Heart right ventricle (tissue), 16 donors: ENCODE data around the gene DDIT3. TPM values are rescaled to one million over a fixed set of nuclear protein-coding genes. Genes with fewer than 3 reads are reported as not detected.

ENCODE experiments used
- ATAC-seq, 8 donors: fragments of 200-7000 bp; cut with Tn5 transposase; one replicate each; pipeline ENCODE4 v1.9.1; 2020; ENCODE audit warnings: mild to moderate bottlenecking in 8 of 8, moderate library complexity in 8 of 8, moderate number of reproducible peaks in 1 of 8
- DNase-seq, 2 donors: peaks; one replicate each; pipeline ENCODE4 v3.0.0-alpha.2; 2020
- H3K27ac ChIP-seq, 10 donors: fragments of 200-600 bp; sonication (generic) in 2 of 10; one replicate each; pipeline versions ENCODE4 v1.5.0 to v1.8.0; 2020 to 2022; ENCODE audit warnings: mild to moderate bottlenecking in 3 of 10
- H3K27me3 ChIP-seq, 7 donors: fragments of 200-600 bp; one replicate each; pipeline ENCODE4 v1.8.0; 2021 to 2022; ENCODE audit warnings: mild to moderate bottlenecking in 2 of 7
- H3K36me3 ChIP-seq, 9 donors: fragments of 200-600 bp; sonication (generic) in 1 of 9; one replicate each; pipeline versions ENCODE4 v1.5.0 to v1.8.0; 2020 to 2022; ENCODE audit warnings: mild to moderate bottlenecking in 2 of 9
- H3K4me1 ChIP-seq, 9 donors: fragments of 200-600 bp; sonication (generic) in 1 of 9; one replicate each; pipeline versions ENCODE4 v1.5.0 to v1.8.0; 2020 to 2022; ENCODE audit warnings: mild to moderate bottlenecking in 4 of 9
- H3K4me3 ChIP-seq, 10 donors: fragments of 200-600 bp; sonication (generic) in 2 of 10; one replicate each; pipeline versions ENCODE4 v1.5.0 to v1.8.0; 2020 to 2022; ENCODE audit warnings: mild to moderate bottlenecking in 7 of 10, moderate library complexity in 2 of 10
- H3K9me3 ChIP-seq, 11 donors: fragments of 200-600 bp in 10 of 11; sonication (generic) in 2 of 11; one replicate each; pipeline versions ENCODE4 v1.5.0 to v1.8.0; 2013 to 2022; ENCODE audit warnings: mild to moderate bottlenecking in 2 of 11, control low read depth in 1 of 11, moderate library complexity in 1 of 11
- CTCF ChIP-seq, 9 donors: fragments of 200-600 bp; sonication (generic) in 2 of 9; IDR thresholded peaks; one replicate each; pipeline versions ENCODE4 v1.5.0 to v1.8.0; 2021 to 2022; ENCODE audit warnings: antibody characterized with exemption in 9 of 9, mild to moderate bottlenecking in 5 of 9, moderate library complexity in 1 of 9
- WGBS, 2 donors: extraction: QIAGEN DNeasy Blood & Tissue Kit; methylation state at CpG; one replicate each; pipeline ENCODE4 v1.1.7; 2013; ENCODE audit warnings: inconsistent platforms in 1 of 2; 5-methylcytosine and 5-hydroxymethylcytosine counted together
- intact Hi-C, 10 donors: fragments of 100-400 bp; cut with DNase I; formaldehyde crosslinking; loops; one replicate each; pipeline versions ENCODE4 v1.11.1 to v1.14.2; 2022
- polyA plus RNA-seq, 2 donors: library from polyadenylated mRNA; stranded (reverse); fragments of 200-250 nt; gene quantifications; one replicate each; pipeline ENCODE4 v1.2.3, GENCODE V29; 2013
- total RNA-seq, 10 donors: library from RNA; stranded (reverse); fragmentation: NEBNext Ultra II Directional in 3 of 10; extraction: Animal tissue kit (Norgen Biotek cat#: 25700) in 3 of 10; gene quantifications; one replicate each; pipeline versions ENCODE4 v1.2.1 to v1.2.4, GENCODE V29; 2021 to 2023
- donor health status: Arrhythmogenic right ventricular cardiomyopathy.
- donor health status: ischemic (EF 13 %, LVEDD 7.1; RV severe dilation, severe dysfunction).
- donor health status: healthy with polysubstance abuse.
- donor health status: DM: no; HTN: yes; CAD: no.
- donor health status: DM: no; HTN: no; CAD: no.
- donor health status: ischemic (EF 25% LVEDD 6.9; RV normal size, moderate dysfunction).
- donor health status: ischemic (EF 25% LVEDD 5.7; RV mildly dilated, moderate dysfunction).
- donor health status: healthy.
- donor health status: DM: yes; HTN: yes; CAD: no.
- donor health status: Ischemic cardiomyopathy.
- donor health status: ischemic (EF 35%, LVEDD 5.7; RV mildly dilated, moderate dysfunction).
- donor health status: nonischemic (EF 11% LVEDD 7.7; RV severe dilation, severe dysfunction).
- donor health status: DM: yes; HTN: yes; CAD: no.
- donor health status: PGD.
- donor health status: ischemic (EF 29% LVEDD 5.4; RV normal size, mild dysfunction).
- donor health status: nonischemic (EF 23%, LVEDD 6.1; RV moderate dilation, normal function).

The DDIT3 gene
- total and polyA plus RNA-seq, 12 donors: 11.2 to 106 (median 24.9) TPM

GRCh38 chr12:57527184-57527583 is 6.9 kb upstream of the DDIT3 start:
- no peak for DNase-seq
- Histone ChIP-seq H3K4me3 (no peak overlapping the region), H3K9me3 (no peaks in the 10 kb centered on the region), H3K36me3 (peaks cover 0 to 85% (median 58%) of the 10 kb centered on the region in 9 donors), H3K4me1 (peaks cover 10 to 31% (median 22%) of the 10 kb centered on the region in 9 donors), H3K27ac (no peak overlapping the region), H3K27me3 (no peaks in the 10 kb centered on the region)
- no peak for TF ChIP-seq CTCF (IDR thresholded peaks at IDR 0.05)
- no peak for ATAC-seq
- 76 to 81% methylated on average over 5 of the region's 5 CpGs for WGBS, 2 donors
- intact Hi-C loops: no loop called here

GRCh38 chr12:57526477-57527126 is 6.3 kb upstream of the DDIT3 start:
- Histone ChIP-seq H3K9me3 (no peaks in the 10 kb centered on the region), H3K27ac (peak overlapping the region in 1 of 10 donors; percentile 20), H3K36me3 (peaks cover 0 to 79% (median 53%) of the 10 kb centered on the region in 9 donors), H3K4me3 (no peak overlapping the region), H3K27me3 (no peaks in the 10 kb centered on the region), H3K4me1 (peaks cover 11 to 36% (median 28%) of the 10 kb centered on the region in 9 donors)
- no peak for TF ChIP-seq CTCF (IDR thresholded peaks at IDR 0.05)
- intact Hi-C loops: no loop called here
- no peak for ATAC-seq
- 66 to 74% methylated on average over 4 of the region's 4 CpGs for WGBS, 2 donors
- no peak for DNase-seq

- H3K4me1 ChIP-seq: peaks cover 17 to 44% (median 36%) of the 10 kb centered on the region in 9 donors
- intact Hi-C loops: no loop called here
- DNase-seq (no peak), ATAC-seq (no peak)
- no peak for TF ChIP-seq CTCF (IDR thresholded peaks at IDR 0.05)
- no peak overlapping the region for H3K27ac ChIP-seq
- H3K4me3 ChIP-seq: no peak overlapping the region
- no peaks in the 10 kb centered on the region for H3K9me3 ChIP-seq
- no peaks in the 10 kb centered on the region for H3K27me3 ChIP-seq
- WGBS, 2 donors: 81 to 87% methylated on average over 15 to 16 of the region's 16 CpGs
- H3K36me3 ChIP-seq: peaks cover 0 to 71% (median 45%) of the 10 kb centered on the region in 9 donors
Measured at GRCh38 chr12:57525615-57526383, 5.5 kb upstream of the DDIT3 start.

- intact Hi-C loops: no loop called here
- 67 to 73% methylated on average over 10 to 11 of the region's 11 CpGs for WGBS, 2 donors
- no peak for TF ChIP-seq CTCF (IDR thresholded peaks at IDR 0.05)
- ATAC-seq (no peak), DNase-seq (no peak)
- Histone ChIP-seq H3K4me3 (no peak overlapping the region), H3K9me3 (no peaks in the 10 kb centered on the region), H3K36me3 (peaks cover 0 to 63% (median 37%) of the 10 kb centered on the region in 9 donors), H3K4me1 (peaks cover 17 to 45% (median 36%) of the 10 kb centered on the region in 9 donors), H3K27me3 (no peaks in the 10 kb centered on the region), H3K27ac (peak overlapping the region in 3 of 10 donors; percentile 93 to 100 (median 99))
Measured at GRCh38 chr12:57524814-57525614, 4.7 kb upstream of the DDIT3 start.
